ENCODE data around the gene CR1. TPM values are rescaled to one million over a fixed set of nuclear protein-coding genes. Genes with fewer than 3 reads are reported as not detected.

CR1 gene
- total RNA-seq, 1 experiment from 2014 or later = not detected

GRCh38 chr1:207605444-207606361 lies 109.7 kb downstream of the CR1 start:
- ChIA-PET CTCF (no interaction called here), POLR2A (interaction anchor here (0.7 kb wide), 1 partner anchor 25 kb away, joined by 3 read pairs; no protein-coding TSS in a partner anchor)
- no peak for DNase-seq (ENCODE audit: low read depth, low spot score)
- peaks cover 7% of the 10 kb centered on the region for H3K27me3 ChIP-seq (ENCODE audit: control insufficient read depth, insufficient read depth, low read length)
- no peaks in the 10 kb centered on the region for H3K36me3 ChIP-seq (ENCODE audit: control insufficient read depth, insufficient read depth, low read length)
- in situ Hi-C loops (cut with HindIII; ENCODE audit: low pct_unique_long_range_greater_than_20kb, low sequenced_read_pairs) = no loop called here
- BruUV-seq (replicated peaks) = no TSS peak
- no peaks in the 10 kb centered on the region for H3K9me3 ChIP-seq (ENCODE audit: control insufficient read depth, insufficient read depth, low read depth, low read length)
- no peaks in the 10 kb centered on the region for H3K4me1 ChIP-seq (ENCODE audit: control insufficient read depth, insufficient read depth, low read length)
- H3K4me3 ChIP-seq (ENCODE audit: low read depth in 2 of 2, low read length in 2 of 2) = no peak overlapping the region
- intact Hi-C loops (cut with micrococcal nuclease; ENCODE audit: unreplicated experiment) = no loop called here
- no peak for ATAC-seq
- TF ChIP-seq POLR2AphosphoS5 (IDR thresholded peaks at IDR 0.05; ENCODE audit: low read depth, low read length) = no peak
- TF ChIP-seq CTCF (IDR thresholded peaks at IDR 0.05) = no peak
- no peak for TF ChIP-seq TCF7L2 (IDR thresholded peaks at IDR 0.05; ENCODE audit: low read depth, low read length)
- TF ChIP-seq SIN3A (IDR thresholded peaks at IDR 0.05; ENCODE audit: borderline replicate concordance, insufficient read depth, low read depth, low read length) = no peak
- TF ChIP-seq REST (IDR thresholded peaks at IDR 0.05; ENCODE audit: insufficient read depth in 1 of 2, low read depth in 2 of 2, low read length in 1 of 2) = no peak
- H3K27ac ChIP-seq (ENCODE audit: low read length) = no peak overlapping the region

- no TSS peak for BruUV-seq (replicated peaks)
- in situ Hi-C loops (cut with HindIII; ENCODE audit: low pct_unique_long_range_greater_than_20kb, low sequenced_read_pairs) (no loop called here), intact Hi-C loops (cut with micrococcal nuclease; ENCODE audit: unreplicated experiment) (no loop called here)
- no peak for ATAC-seq
- H3K36me3 ChIP-seq (ENCODE audit: control insufficient read depth, insufficient read depth, low read length) = no peaks in the 10 kb centered on the region
- peaks cover 7% of the 10 kb centered on the region for H3K27me3 ChIP-seq (ENCODE audit: control insufficient read depth, insufficient read depth, low read length)
- H3K4me1 ChIP-seq (ENCODE audit: control insufficient read depth, insufficient read depth, low read length) = no peaks in the 10 kb centered on the region
- ChIA-PET POLR2A (no interaction called here), CTCF (no interaction called here)
- no peak overlapping the region for H3K27ac ChIP-seq (ENCODE audit: low read length)
- H3K4me3 ChIP-seq (ENCODE audit: low read depth in 2 of 2, low read length in 2 of 2) = no peak overlapping the region
- DNase-seq (ENCODE audit: low read depth, low spot score) = no peak
- no peaks in the 10 kb centered on the region for H3K9me3 ChIP-seq (ENCODE audit: control insufficient read depth, insufficient read depth, low read depth, low read length)
- TF ChIP-seq CTCF (IDR thresholded peaks at IDR 0.05) (no peak), POLR2AphosphoS5 (IDR thresholded peaks at IDR 0.05; ENCODE audit: low read depth, low read length) (no peak), SIN3A (IDR thresholded peaks at IDR 0.05; ENCODE audit: borderline replicate concordance, insufficient read depth, low read depth, low read length) (no peak)
Observed at GRCh38 chr1:207606362-207606755, 110.4 kb downstream of the CR1 start.
